Activated CD8-positive, alpha-beta T cell treated with anti-CD3 and anti-CD28 coated beads for 36 hours (primary cell): ENCODE results near the gene SLC35C1. TPM values are rescaled to one million over a fixed set of nuclear protein-coding genes. Genes with fewer than 3 reads are reported as not detected.
"Not testable (repeated sequence)": the region's sequence is repeated elsewhere in the genome, so short reads cannot be mapped to it uniquely, and the experiment has no call there.

Experiments
- ATAC-seq: fragments of 200-7000 bp; cut with Tn5 transposase; one replicate; pipeline ENCODE4 v1.10.0; 2021; ENCODE audit warnings: mild to moderate bottlenecking, moderate library complexity
- CTCF ChIA-PET: fragments of 350-600 bp; sonication (Branson Sonifier 250); formaldehyde crosslinking; loops from one replicate; lab custom pipeline; 2021; ENCODE audit warnings: antibody characterized with exemption; lab: Charles Lee
- POLR2A ChIA-PET: fragments of 350-600 bp; sonication (Branson Sonifier 250); formaldehyde crosslinking; loops from one replicate; lab custom pipeline; 2021; ENCODE audit warnings: antibody characterized with exemption; lab: Charles Lee
- DNase-seq: peaks from one replicate; pipeline ENCODE4 v3.0.0-alpha.2; 2020
- H3K27ac Mint-ChIP-seq: one replicate; pipeline ENCODE4 v1.8.0; 2021; ENCODE audit warnings: mild to moderate bottlenecking, mixed read lengths
- H3K27me3 Mint-ChIP-seq: one replicate; pipeline ENCODE4 v1.8.0; 2021; ENCODE audit warnings: mixed read lengths
- H3K36me3 Mint-ChIP-seq: one replicate; pipeline ENCODE4 v1.8.0; 2021; ENCODE audit warnings: low read depth, mixed read lengths
- H3K4me1 Mint-ChIP-seq: one replicate; pipeline ENCODE4 v1.8.0; 2021; ENCODE audit warnings: low read depth, mixed read lengths
- H3K4me3 Mint-ChIP-seq: one replicate; pipeline ENCODE4 v1.8.0; 2021; ENCODE audit warnings: mild to moderate bottlenecking, moderate library complexity, mixed read lengths
- H3K9me3 Mint-ChIP-seq: one replicate; pipeline ENCODE4 v1.8.0; 2021; ENCODE audit warnings: mixed read lengths
- intact Hi-C: fragments of 100-400 bp; cut with micrococcal nuclease; formaldehyde crosslinking; loops from one replicate; pipeline ENCODE4 v1.10.0; 2022
- total RNA-seq, 2 experiments: library from RNA; stranded (reverse); gene quantifications; one replicate each; pipeline ENCODE4 v1.2.3, GENCODE V29; 2021
- TF ChIP-seq, protein P1 (sequence below): fragments of 200-600 bp; IDR thresholded peaks from one replicate; pipeline ENCODE4 v1.8.0; 2022; ENCODE audit warnings: antibody characterized with exemption, mild to moderate bottlenecking

The SLC35C1 gene
- total RNA-seq, 2 experiments from 2014 or later = 9.3 to 9.4 TPM

DNA sequence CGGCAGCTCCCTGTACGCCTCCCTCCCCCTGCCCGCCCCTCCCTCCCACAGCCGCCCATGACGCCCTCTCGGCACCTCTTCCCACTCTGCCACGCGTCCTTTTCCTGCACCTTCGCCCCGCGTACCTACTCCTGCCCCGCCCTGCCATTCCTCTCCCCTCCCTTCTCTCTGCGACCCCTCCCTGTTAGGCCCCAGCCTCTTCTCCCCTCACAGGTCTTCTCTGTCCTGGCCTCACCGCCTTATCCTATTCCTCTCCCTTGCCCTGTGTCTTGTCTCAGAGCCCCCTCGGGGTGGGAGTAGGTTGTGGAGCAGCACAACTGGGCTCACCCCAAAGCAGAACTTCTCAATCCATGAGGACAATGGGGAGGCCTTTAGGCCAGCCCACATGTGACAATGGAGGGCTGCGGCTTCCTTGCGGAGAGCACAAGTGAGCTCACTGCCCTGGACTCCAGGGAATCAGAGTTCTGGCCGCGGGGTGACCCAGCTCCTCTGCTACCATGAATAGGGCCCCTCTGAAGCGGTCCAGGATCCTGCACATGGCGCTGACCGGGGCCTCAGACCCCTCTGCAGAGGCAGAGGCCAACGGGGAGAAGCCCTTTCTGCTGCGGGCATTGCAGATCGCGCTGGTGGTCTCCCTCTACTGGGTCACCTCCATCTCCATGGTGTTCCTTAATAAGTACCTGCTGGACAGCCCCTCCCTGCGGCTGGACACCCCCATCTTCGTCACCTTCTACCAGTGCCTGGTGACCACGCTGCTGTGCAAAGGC, 539 bp downstream of the SLC35C1 start:
- peak overlapping the region; percentile 91 for H3K4me3 Mint-ChIP-seq
- peaks cover 11% of the 10 kb centered on the region for H3K36me3 Mint-ChIP-seq
- no peaks in the 10 kb centered on the region for H3K9me3 Mint-ChIP-seq
- H3K27ac Mint-ChIP-seq = peak overlapping the region; percentile 88
- TF ChIP-seq, protein P1, sequence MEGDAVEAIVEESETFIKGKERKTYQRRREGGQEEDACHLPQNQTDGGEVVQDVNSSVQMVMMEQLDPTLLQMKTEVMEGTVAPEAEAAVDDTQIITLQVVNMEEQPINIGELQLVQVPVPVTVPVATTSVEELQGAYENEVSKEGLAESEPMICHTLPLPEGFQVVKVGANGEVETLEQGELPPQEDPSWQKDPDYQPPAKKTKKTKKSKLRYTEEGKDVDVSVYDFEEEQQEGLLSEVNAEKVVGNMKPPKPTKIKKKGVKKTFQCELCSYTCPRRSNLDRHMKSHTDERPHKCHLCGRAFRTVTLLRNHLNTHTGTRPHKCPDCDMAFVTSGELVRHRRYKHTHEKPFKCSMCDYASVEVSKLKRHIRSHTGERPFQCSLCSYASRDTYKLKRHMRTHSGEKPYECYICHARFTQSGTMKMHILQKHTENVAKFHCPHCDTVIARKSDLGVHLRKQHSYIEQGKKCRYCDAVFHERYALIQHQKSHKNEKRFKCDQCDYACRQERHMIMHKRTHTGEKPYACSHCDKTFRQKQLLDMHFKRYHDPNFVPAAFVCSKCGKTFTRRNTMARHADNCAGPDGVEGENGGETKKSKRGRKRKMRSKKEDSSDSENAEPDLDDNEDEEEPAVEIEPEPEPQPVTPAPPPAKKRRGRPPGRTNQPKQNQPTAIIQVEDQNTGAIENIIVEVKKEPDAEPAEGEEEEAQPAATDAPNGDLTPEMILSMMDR = no peak
- H3K27me3 Mint-ChIP-seq = no peaks in the 10 kb centered on the region
- intact Hi-C loops = no loop called here
- POLR2A ChIA-PET = interaction anchor here (0.6 to 2.0 kb wide), 3 partner anchors 9 to 112 kb away, joined by 3 to 7 read pairs (median 4); partner anchors contain the start of gene CRY2
- CTCF ChIA-PET = interaction anchor here (1.2 to 4.1 kb wide), 3 partner anchors 19 to 37 kb away, joined by 3 to 24 read pairs (median 22); no protein-coding TSS in a partner anchor
- ATAC-seq (peak; percentile 38), DNase-seq (no peak)
- peaks cover 43% of the 10 kb centered on the region for H3K4me1 Mint-ChIP-seq

DNA sequence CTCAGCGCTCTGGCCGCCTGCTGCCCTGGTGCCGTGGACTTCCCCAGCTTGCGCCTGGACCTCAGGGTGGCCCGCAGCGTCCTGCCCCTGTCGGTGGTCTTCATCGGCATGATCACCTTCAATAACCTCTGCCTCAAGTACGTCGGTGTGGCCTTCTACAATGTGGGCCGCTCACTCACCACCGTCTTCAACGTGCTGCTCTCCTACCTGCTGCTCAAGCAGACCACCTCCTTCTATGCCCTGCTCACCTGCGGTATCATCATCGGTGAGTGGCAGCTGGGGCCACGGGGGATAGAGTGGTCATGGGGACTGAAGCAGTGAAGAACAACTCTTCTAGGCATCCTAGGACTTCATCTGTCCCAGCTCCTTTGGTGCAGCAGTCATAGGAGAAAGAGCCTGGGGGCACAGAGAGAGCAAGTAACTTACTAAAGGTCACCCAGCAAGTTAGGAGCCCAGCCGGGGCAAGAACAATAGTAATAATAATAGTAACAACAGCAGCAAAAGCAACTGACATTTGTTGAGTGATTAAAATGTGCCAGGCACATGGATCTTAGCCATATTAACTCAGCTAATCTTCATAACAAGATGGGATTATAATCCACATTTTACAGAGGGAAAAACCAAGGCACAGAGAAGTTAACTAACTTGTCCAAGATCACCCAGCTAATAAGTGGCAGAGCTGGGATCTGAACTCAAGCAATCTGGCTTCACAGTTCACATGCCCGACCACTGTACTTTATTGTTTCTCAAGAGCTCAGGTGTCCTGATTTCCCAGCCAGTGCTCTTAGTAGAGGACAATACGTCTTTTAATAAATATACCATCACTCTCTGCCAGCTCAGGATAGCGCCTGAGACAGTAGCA, 1.4 kb downstream of the SLC35C1 start:
- intact Hi-C loops = no loop called here
- Mint-ChIP-seq H3K27me3 (no peaks in the 10 kb centered on the region), H3K36me3 (peaks cover 11% of the 10 kb centered on the region), H3K9me3 (no peaks in the 10 kb centered on the region), H3K27ac (peak overlapping the region; percentile 75), H3K4me3 (peak overlapping the region; percentile 91), H3K4me1 (peaks cover 43% of the 10 kb centered on the region)
- DNase-seq (no peak), ATAC-seq (no peak)
- ChIA-PET CTCF (interaction anchor here (0.9 to 4.1 kb wide), 3 partner anchors 18 to 37 kb away, joined by 3 to 24 read pairs (median 3); no protein-coding TSS in a partner anchor), POLR2A (interaction anchor here (2.0 kb wide), 1 partner anchor 40 kb away, joined by 7 read pairs; the partner anchor contains the start of gene CRY2)
- TF ChIP-seq, protein P1 = no peak

DNA sequence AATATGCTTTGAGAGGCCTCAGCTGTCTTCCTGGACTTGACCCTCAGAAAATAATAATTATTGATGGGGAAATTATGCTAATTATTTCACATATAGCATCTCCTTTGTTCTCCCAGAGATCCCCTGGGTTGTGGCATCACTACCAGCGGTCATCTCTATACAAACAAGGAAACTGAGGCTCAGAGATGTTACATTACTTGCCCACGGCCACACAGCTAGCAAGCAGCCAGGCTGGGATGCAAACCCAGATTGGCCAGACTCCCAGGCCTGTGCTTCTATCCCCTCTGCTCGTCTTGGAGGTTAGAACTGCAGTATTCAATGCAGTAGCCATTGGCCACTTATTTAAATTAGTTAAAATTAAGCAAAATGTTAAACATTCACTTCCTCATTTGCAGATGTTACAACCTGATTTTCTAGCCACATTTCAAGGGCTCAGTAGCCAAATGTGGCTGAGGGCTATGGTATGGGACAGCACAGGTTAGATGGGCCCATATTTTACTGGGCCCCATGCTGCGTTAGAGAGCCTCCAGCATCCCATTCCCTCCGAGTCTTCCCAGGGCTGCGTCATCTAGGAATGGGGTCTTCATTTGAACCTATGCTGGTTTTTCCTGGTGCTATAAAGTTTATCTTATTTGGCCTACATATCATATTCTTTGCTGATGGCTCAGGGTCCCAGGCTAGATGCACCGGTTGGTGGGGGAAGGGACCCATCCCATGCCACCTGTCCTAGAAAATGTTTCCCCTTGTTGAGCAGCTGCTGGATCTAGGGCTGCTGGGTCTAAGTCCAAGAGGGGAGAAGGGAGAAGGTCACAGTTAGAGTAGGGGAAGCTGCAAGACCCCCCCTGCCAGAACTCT, 2.2 kb downstream of the SLC35C1 start:
- ChIA-PET POLR2A (no interaction called here), CTCF (interaction anchor here (0.9 to 4.1 kb wide), 3 partner anchors 17 to 36 kb away, joined by 3 to 24 read pairs (median 3); no protein-coding TSS in a partner anchor)
- peaks cover 43% of the 10 kb centered on the region for H3K4me1 Mint-ChIP-seq
- H3K27ac Mint-ChIP-seq = no peak overlapping the region
- intact Hi-C loops = no loop called here
- TF ChIP-seq, protein P1 = no peak
- ATAC-seq = no peak
- H3K9me3 Mint-ChIP-seq = no peaks in the 10 kb centered on the region
- H3K4me3 Mint-ChIP-seq = peak overlapping the region; percentile 91
- peaks cover 11% of the 10 kb centered on the region for H3K36me3 Mint-ChIP-seq
- DNase-seq = no peak
- no peaks in the 10 kb centered on the region for H3K27me3 Mint-ChIP-seq

DNA sequence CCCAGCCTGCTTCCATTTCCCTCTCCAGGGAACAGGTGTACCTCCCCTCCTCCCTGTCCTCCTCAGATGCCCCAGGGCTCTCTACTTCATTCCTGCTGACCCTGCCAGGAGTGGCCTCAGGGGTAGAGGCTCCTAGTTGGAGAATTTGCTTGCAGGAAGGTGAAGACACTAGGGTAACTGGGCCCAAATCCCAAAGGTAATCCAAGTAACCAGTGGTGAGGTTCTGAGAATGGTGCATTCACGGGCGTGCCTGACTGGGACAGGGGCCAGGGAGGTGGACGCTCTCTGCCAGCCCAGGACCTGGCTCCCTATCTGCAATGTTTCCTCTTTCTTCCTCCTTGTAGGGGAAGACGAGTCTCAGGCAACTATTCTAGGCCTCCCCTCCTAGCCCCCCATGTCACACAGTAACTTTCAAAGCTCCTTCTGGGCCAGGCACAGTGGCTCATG, 2.9 kb downstream of the SLC35C1 start:
- no peaks in the 10 kb centered on the region for H3K9me3 Mint-ChIP-seq
- H3K4me3 Mint-ChIP-seq = peak overlapping the region; percentile 91
- intact Hi-C loops = no loop called here
- H3K36me3 Mint-ChIP-seq = peaks cover 11% of the 10 kb centered on the region
- TF ChIP-seq, protein P1 = no peak
- H3K27ac Mint-ChIP-seq = no peak overlapping the region
- DNase-seq = no peak
- H3K27me3 Mint-ChIP-seq = no peaks in the 10 kb centered on the region
- peaks cover 44% of the 10 kb centered on the region for H3K4me1 Mint-ChIP-seq
- no peak for ATAC-seq
- CTCF ChIA-PET = no interaction called here
- POLR2A ChIA-PET = no interaction called here

DNA sequence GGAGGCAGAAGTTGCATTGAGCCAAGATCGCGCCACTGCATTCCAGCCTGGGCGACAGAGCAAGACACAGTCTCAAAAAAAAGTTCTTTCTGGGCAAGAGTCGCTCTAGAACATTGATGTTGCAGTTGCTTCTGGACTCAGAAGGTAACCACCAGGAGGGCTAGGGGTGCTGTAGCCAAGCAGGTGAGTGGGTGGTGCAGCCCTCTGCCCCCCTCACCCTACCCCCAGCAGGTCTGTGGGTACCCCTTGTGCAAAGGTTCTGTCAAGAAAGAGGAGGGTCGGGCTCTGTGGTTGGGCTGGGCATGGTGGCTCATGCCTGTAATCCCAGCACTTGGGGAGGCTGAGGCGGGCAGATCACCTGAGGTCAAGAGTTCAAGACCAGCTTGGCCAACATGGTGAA, 3.5 kb downstream of the SLC35C1 start:
- Mint-ChIP-seq H3K36me3 (peaks cover 11% of the 10 kb centered on the region), H3K4me1 (peaks cover 49% of the 10 kb centered on the region)
- H3K27me3 Mint-ChIP-seq, ATAC-seq, POLR2A ChIA-PET, H3K9me3 Mint-ChIP-seq, H3K27ac Mint-ChIP-seq, CTCF ChIA-PET, intact Hi-C loops, DNase-seq, H3K4me3 Mint-ChIP-seq: not testable (repeated sequence)
